Aorta (tissue), 5 donors: ENCODE measurements around the gene FER1L5. TPM values are rescaled to one million over a fixed set of nuclear protein-coding genes. Genes with fewer than 3 reads are reported as not detected.

Experiments used
- ATAC-seq: fragments of 200-7000 bp; cut with Tn5 transposase; one replicate; pipeline ENCODE4 v1.9.1; 2022; ENCODE audit warnings: moderate library complexity; ENCODE audit not compliant: low FRiP score
- DNase-seq, 2 donors: peaks; one replicate each; pipeline ENCODE4 v3.0.0-alpha.2; 2020
- H3K27ac ChIP-seq, 2 donors: one replicate each; pipeline ENCODE4 v1.5.1; 2013; ENCODE audit warnings: low read length in 2 of 2, mild to moderate bottlenecking in 2 of 2, moderate library complexity in 2 of 2, control low read depth in 1 of 2, inconsistent platforms in 1 of 2, low read depth in 1 of 2
- H3K27me3 ChIP-seq, 2 donors: one replicate each; pipeline ENCODE4 v1.6.1; 2013; ENCODE audit warnings: control low read depth in 1 of 2, low read length in 1 of 2, mild to moderate bottlenecking in 1 of 2, moderate library complexity in 1 of 2; ENCODE audit not compliant: insufficient read depth in 2 of 2, control insufficient read depth in 1 of 2
- H3K36me3 ChIP-seq, 2 donors: one replicate each; pipeline ENCODE4 v1.6.1; 2013; ENCODE audit warnings: control low read depth in 1 of 2, low read length in 1 of 2, mild to moderate bottlenecking in 1 of 2; ENCODE audit not compliant: insufficient read depth in 2 of 2, control insufficient read depth in 1 of 2
- H3K4me1 ChIP-seq, 2 donors: one replicate each; pipeline ENCODE4 v1.6.1; 2013; ENCODE audit warnings: low read length in 2 of 2, control low read depth in 1 of 2, mild to moderate bottlenecking in 1 of 2, moderate library complexity in 1 of 2; ENCODE audit not compliant: insufficient read depth in 2 of 2, control insufficient read depth in 1 of 2
- H3K4me3 ChIP-seq, 2 donors: one replicate each; pipeline ENCODE4 v1.5.1; 2013; ENCODE audit warnings: low read length in 2 of 2, control low read depth in 1 of 2, mild to moderate bottlenecking in 1 of 2
- H3K9me3 ChIP-seq: one replicate; pipeline ENCODE4 v1.6.1; 2013; ENCODE audit warnings: mild to moderate bottlenecking, low read length; ENCODE audit not compliant: control insufficient read depth
- WGBS, 2 donors: extraction: QIAGEN DNeasy Blood & Tissue Kit; methylation state at CpG; one replicate each; pipeline ENCODE4 v1.1.7; 2013; 5-methylcytosine and 5-hydroxymethylcytosine counted together
- intact Hi-C, 2 donors: fragments of 100-400 bp; cut with DNase I; formaldehyde crosslinking; loops; one replicate each; pipeline versions ENCODE4 v1.14.2 to v1.15.0; 2022
- polyA plus RNA-seq, 2 donors: library from polyadenylated mRNA; stranded (reverse); fragments of 200-250 nt; gene quantifications; one replicate each; pipeline ENCODE4 v1.2.3, GENCODE V29; 2013
- total RNA-seq, 2 donors: library from RNA; stranded (reverse); fragmentation: NEBNext Ultra II Directional; extraction: Animal tissue kit (Norgen Biotek cat#: 25700); gene quantifications; one replicate each; pipeline ENCODE4 v1.2.1, GENCODE V29; 2021
- donor health status: healthy with polysubstance abuse.
- donor health status: Bipolar disorder and iron deficiency.
- donor health status: DM: no; HTN: no; CAD: no.
- donor health status: DM: no; HTN: no; CAD: no.
- donor health status: DM: yes; HTN: yes; CAD: no.

The FER1L5 gene
- total and polyA plus RNA-seq, 4 donors: 0.05 to 0.42 (median 0.10) TPM; not detected in 1

DNA sequence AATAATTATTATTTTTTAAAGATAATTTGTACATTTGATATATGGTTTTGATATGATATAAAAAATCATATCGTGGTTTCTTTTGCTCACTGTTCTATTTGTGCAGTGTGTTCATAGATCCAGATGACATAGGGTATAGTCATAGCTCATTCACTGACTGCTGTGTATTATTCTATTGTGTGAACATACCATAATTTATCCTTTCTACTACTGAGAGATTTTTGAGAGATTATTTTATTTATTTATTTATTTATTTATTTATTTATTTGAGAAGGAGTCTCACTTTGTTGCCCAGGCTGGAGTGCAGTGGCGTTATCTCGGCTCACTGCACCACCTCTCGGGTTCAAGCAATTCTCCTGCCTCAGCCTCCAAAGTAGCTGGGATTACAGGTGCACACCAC lies 39.0 kb downstream of the FER1L5 start:
- H3K36me3 ChIP-seq: no peaks in the 10 kb centered on the region
- no peaks in the 10 kb centered on the region for H3K9me3 ChIP-seq
- ATAC-seq: no peak
- no peak overlapping the region for H3K4me3 ChIP-seq
- intact Hi-C loops: no loop called here
- no peaks in the 10 kb centered on the region for H3K27me3 ChIP-seq
- DNase-seq: no peak
- no peaks in the 10 kb centered on the region for H3K4me1 ChIP-seq
- 76 to 81% methylated on average over 4 of the region's 4 CpGs for WGBS, 2 donors
- no peak overlapping the region for H3K27ac ChIP-seq

- Histone ChIP-seq H3K36me3 (no peaks in the 10 kb centered on the region), H3K27ac (no peak overlapping the region), H3K4me3 (no peak overlapping the region), H3K4me1 (no peaks in the 10 kb centered on the region), H3K27me3 (no peaks in the 10 kb centered on the region), H3K9me3 (no peaks in the 10 kb centered on the region)
- intact Hi-C loops: no loop called here
- WGBS, 2 donors: 96 to 97% methylated on average over 5 of the region's 5 CpGs
- no peak for ATAC-seq
- no peak for DNase-seq
Observed at GRCh38 chr2:96683307-96683706, 40.7 kb downstream of the FER1L5 start.

DNA sequence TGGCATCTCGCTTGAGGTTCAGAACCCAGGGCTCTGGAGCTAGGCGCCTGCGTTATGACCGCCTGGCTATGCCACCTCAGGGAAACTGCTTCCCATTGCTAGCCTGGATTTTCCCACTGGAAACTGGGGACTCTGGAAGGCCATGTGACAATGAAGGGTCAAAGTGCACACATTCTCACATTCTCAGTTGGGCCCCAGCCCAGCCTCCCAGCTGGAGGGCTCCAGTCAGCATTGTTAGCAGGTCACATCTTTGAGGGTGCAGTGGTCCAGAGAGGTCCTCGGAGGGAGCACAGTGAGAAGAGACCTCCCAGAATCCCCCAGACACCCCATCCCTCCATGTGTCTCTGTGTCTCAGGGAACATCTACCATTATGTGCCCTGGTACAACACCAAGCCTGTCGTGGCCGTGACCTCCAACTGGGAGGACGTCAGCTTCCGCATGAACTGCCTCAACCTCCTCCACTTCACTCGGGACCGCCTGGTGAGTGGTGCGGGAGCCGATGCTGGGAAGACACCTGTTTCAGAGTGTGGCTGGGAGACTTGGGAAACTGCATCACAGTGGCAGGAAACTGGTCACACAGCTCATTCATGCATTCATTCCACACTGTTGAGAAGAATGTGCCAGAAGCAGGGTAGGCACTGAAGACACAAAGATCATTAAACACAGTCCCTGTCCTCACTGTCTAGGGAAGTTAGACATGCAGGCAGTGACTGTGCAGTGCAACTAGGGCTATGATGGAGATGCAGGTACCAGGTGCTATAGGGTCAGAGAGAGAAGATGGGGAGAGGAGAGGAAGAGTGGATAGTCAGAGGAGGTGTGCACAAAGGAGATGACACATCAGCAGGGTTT lies 41.6 kb downstream of the FER1L5 start:
- 96% methylated on average over 13 of the region's 13 CpGs for WGBS, 2 donors
- ATAC-seq: no peak
- no peaks in the 10 kb centered on the region for H3K9me3 ChIP-seq
- no peak for DNase-seq
- intact Hi-C loops: no loop called here
- H3K36me3 ChIP-seq: no peaks in the 10 kb centered on the region
- no peak overlapping the region for H3K4me3 ChIP-seq
- no peaks in the 10 kb centered on the region for H3K4me1 ChIP-seq
- no peaks in the 10 kb centered on the region for H3K27me3 ChIP-seq
- H3K27ac ChIP-seq: no peak overlapping the region

GRCh38 chr2:96684883-96685576 lies 42.5 kb downstream of the FER1L5 start:
- Histone ChIP-seq H3K27ac (no peak overlapping the region), H3K27me3 (no peaks in the 10 kb centered on the region), H3K4me3 (no peak overlapping the region), H3K36me3 (no peaks in the 10 kb centered on the region), H3K9me3 (no peaks in the 10 kb centered on the region), H3K4me1 (no peaks in the 10 kb centered on the region)
- DNase-seq (no peak), ATAC-seq (no peak)
- intact Hi-C loops: no loop called here
- WGBS, 2 donors: 59 to 61% methylated on average over 16 of the region's 16 CpGs

- H3K4me3 ChIP-seq: no peak overlapping the region
- no peaks in the 10 kb centered on the region for H3K4me1 ChIP-seq
- DNase-seq: peak in 1 of 2 donors; percentile 72
- 64 to 73% methylated on average over 19 of the region's 19 CpGs for WGBS, 2 donors
- H3K9me3 ChIP-seq: no peaks in the 10 kb centered on the region
- H3K36me3 ChIP-seq: no peaks in the 10 kb centered on the region
- H3K27ac ChIP-seq: no peak overlapping the region
- no peaks in the 10 kb centered on the region for H3K27me3 ChIP-seq
- intact Hi-C loops: no loop called here
- ATAC-seq: no peak
Observed at GRCh38 chr2:96685577-96686459, 43.3 kb downstream of the FER1L5 start.

DNA sequence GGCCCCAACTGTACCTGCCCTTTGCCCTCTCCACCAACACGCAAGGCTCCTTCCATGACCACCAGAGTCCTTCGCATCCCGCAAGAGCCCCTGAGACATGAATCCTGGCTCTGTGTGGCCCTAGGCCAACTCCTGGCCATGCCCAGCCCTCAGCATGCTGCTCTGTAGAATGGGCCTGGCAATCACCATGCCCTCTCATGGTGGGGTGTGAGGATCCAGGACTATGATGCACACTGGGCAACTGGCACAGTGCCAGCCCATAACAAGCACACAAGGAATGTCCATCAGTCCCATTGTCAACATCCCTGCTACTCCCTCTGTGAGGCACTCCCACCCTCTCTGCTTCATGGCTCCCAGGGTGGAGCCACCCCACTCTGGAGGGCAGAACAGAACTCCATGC lies 44.7 kb downstream of the FER1L5 start:
- H3K4me1 ChIP-seq: no peaks in the 10 kb centered on the region
- no peaks in the 10 kb centered on the region for H3K36me3 ChIP-seq
- no peak for DNase-seq
- H3K27ac ChIP-seq: no peak overlapping the region
- no peaks in the 10 kb centered on the region for H3K27me3 ChIP-seq
- no peak for ATAC-seq
- H3K9me3 ChIP-seq: no peaks in the 10 kb centered on the region
- WGBS, 2 donors: 96% methylated on average over 3 of the region's 3 CpGs
- no peak overlapping the region for H3K4me3 ChIP-seq
- intact Hi-C loops: no loop called here

DNA sequence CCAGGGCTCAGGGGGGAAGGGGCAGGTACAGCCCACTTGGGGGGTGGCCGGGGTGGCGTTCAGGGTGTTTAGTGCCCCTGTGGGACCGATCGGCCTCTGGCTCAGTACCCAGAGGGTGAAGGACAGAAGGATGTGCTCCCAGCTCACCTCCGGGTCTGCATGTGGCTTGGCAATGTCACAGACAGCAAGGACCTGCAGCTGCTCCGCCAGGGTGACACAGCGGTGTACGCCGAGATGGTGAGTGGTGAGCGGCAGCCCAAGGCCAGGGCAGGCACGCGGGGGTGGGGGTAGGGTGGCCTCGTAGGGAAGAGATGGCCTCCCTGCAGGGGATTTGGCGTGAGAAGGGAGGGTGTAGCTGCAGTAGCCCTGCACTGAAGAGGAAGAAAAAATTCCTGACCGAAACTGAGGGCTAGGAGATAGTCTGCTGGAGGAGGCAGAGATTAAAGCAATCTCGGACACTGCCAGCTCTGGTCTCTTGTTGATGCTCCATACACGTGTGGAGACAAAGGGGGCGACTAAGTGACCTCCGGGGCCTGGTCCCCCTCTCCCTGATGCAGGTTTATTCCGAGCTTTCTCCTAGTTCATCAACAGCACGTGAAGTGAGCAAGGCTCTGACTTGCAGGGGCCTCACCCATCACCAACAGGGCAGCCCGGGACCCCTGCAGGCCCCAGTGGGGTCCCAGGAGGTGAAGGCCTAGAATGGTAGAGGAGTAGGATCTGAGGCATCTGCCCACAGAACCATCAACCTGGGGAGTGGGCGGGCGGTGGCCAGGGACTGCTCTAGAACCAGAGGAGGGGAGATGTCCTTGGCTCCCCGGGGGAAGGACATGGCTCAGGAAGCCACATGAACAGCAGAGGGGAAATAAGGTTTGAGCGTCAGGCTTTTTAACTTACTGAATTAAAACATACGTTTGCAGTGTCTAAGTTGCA lies 45.4 kb downstream of the FER1L5 start:
- ATAC-seq: no peak
- 91% methylated on average over 27 of the region's 27 CpGs for WGBS, 2 donors
- intact Hi-C loops: no loop called here

More for the DNA sequence above, 45.4 kb downstream of the FER1L5 start:
- no peaks in the 10 kb centered on the region for H3K4me1 ChIP-seq
- no peaks in the 10 kb centered on the region for H3K9me3 ChIP-seq
- no peak for DNase-seq
- no peak overlapping the region for H3K27ac ChIP-seq
- H3K36me3 ChIP-seq: no peaks in the 10 kb centered on the region
- H3K27me3 ChIP-seq: no peaks in the 10 kb centered on the region
- H3K4me3 ChIP-seq: no peak overlapping the region
